ENCODE data around the gene CDH15.
A peak's percentile ranks its signal among the peaks of the same experiment; 100 is the strongest.
"Not testable (repeated sequence)": the region's sequence is repeated elsewhere in the genome, so short reads cannot be mapped to it uniquely, and the experiment has no call there.

Gene CDH15

GRCh38 chr16:89233678-89234490 lies 62.3 kb downstream of the CDH15 start:
- DNase-seq (ENCODE audit: low read depth in 2 of 2), result no peak

- DNase-seq (ENCODE audit: low read depth in 2 of 2), result no peak
Observed at GRCh38 chr16:89237733-89238132, 66.2 kb downstream of the CDH15 start.

- peak; percentile 52 to 55 for DNase-seq (ENCODE audit: low read depth in 2 of 2)
Observed at GRCh38 chr16:89241187-89242007, 69.8 kb downstream of the CDH15 start.

- no peak for DNase-seq (ENCODE audit: low read depth in 2 of 2)
Observed at GRCh38 chr16:89242795-89243200, 71.2 kb downstream of the CDH15 start.

- DNase-seq (ENCODE audit: low read depth in 2 of 2), result no peak
Observed at GRCh38 chr16:89243664-89244063, 72.1 kb downstream of the CDH15 start.

- DNase-seq (ENCODE audit: low read depth in 2 of 2), result not testable (repeated sequence)
Observed at GRCh38 chr16:89244264-89244663, 72.7 kb downstream of the CDH15 start.

GRCh38 chr16:89244754-89245153 lies 73.2 kb downstream of the CDH15 start:
- DNase-seq (ENCODE audit: low read depth in 2 of 2), result no peak
